NCI-H510A treated with DMSO at 0.1 percent for 48 hours (cell line): ENCODE data around the gene ADSS1.

Source experiments
- DNase-seq: peaks from one replicate; lab custom pipeline; 2025; lab: John Stamatoyannopoulos, UW

ADSS1 gene

DNA sequence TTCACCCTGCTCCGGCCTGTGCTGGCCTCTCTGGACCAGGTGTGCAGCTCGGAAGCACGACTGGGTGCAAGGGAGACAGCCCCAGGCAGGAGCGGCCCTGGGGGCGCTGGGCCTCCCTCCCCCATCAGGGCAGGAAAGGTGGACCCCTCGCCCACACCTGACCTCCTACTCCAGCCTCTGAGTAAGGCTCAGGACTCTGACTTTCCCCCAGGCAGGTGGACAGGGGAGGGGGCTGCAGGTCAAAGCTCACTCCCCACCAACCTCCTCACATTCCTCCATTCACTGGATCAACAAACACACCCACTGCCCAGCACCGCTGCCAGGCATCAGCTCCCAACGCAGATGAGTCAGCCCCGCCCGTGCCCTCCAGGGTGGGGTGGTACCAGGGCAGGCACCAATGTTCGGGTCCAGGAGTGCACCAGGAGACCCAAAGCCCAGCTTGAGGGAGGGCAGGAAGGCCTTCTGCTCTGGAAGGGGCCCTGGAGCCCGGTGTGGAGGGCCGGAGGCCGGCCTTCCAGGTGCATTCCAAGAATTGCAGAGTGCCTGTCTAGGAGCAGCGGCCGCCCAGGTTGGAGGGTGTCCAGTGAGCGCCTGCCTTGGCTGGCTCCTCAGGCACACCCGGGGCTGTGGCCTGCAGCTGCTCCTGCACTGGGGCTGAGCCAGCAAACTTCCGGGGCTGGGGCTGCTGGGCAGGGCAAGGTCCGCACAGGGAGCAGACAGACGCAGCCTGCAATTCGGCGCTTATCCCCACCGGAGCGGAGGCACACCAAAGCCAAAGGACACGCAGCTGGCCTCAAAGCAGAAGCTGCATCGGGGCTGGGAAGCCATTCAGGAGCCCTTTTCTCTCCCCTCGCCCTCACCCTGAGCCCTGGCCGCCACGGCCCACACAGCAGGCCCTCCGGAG, 36.2 kb upstream of the ADSS1 start:
- peak; percentile 72 for DNase-seq

DNA sequence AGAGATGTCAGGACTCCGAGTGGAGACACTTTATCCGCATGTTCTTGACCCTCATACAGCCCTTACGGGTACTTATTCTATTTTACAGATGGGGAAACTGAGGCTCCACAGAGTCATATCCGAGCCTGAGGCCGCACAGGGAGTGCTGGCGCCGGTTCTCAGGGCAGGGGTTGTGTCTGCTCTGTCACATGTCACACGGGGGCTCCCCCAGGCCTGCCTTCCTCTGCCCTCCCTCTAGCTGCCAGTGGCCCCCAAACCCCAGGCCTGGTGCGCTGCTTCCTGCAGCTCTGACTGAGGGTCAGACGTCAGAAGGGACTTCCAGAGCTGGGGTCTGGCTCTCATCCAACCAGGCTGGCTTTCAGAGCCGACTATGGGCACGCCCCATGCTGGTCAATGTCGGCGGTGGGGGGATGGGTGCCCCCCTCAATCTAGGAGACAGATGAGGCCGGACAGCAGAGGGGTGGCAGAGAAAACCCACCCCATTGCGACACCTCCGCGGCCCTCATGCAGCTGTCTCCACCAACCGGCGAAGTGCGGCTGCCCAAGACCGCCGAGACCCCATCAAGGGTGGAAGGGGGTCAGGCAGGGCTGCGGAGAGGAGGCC, 35.4 kb upstream of the ADSS1 start:
- no peak for DNase-seq

- DNase-seq = peak; percentile 41
Observed at GRCh38 chr14:104689109-104689880, 34.7 kb upstream of the ADSS1 start, which contains the start of gene INF2. TSS of gene INF2 (plus strand) at chr14:104689618. CDS start at chr14:104701366, 11,748 bp downstream.

DNA sequence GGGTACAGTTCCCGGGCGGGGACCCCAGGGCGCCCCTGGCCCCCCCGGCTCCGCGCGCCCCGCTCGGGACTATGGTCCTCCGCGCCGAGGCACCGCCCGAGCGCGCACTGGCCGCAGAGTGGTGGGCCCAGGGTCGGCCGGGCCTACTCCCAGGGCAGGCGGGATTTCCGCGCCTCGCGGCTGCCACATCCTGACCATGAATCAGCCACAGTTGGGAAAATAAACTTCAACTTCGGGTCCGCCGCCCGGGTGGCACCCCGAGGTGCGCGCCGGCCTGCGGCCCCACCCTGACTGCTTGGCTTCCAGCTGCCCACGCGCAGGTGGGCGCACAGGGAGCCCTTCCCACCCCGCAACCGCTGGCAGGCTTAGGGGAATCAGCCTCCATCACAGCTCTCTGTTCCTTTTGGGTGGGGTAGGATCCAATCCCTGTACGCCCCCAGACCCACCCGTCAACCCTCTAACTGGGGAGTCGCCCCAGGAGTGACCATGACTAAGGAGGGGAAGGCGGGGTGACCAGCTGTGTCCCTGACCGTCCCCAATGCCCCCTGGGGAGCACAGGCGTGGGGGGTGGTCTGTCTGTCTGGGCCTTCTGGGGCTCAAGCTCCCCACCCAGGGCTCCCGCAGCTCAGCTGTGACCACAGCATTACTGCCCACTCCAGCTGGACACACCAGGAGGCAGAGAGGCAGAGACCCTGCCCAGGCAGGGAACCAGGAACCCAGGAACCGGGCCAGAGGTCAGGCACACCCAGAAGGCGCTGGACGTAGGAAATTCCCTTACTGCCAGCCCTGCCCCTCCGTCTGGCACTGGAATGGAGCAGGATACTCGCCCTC, 33.9 kb upstream of the ADSS1 start:
- no peak for DNase-seq

- DNase-seq = no peak
Observed at GRCh38 chr14:104690861-104691455, 33.1 kb upstream of the ADSS1 start.

GRCh38 chr14:104691546-104692260, 32.3 kb upstream of the ADSS1 start:
- no peak for DNase-seq

DNA sequence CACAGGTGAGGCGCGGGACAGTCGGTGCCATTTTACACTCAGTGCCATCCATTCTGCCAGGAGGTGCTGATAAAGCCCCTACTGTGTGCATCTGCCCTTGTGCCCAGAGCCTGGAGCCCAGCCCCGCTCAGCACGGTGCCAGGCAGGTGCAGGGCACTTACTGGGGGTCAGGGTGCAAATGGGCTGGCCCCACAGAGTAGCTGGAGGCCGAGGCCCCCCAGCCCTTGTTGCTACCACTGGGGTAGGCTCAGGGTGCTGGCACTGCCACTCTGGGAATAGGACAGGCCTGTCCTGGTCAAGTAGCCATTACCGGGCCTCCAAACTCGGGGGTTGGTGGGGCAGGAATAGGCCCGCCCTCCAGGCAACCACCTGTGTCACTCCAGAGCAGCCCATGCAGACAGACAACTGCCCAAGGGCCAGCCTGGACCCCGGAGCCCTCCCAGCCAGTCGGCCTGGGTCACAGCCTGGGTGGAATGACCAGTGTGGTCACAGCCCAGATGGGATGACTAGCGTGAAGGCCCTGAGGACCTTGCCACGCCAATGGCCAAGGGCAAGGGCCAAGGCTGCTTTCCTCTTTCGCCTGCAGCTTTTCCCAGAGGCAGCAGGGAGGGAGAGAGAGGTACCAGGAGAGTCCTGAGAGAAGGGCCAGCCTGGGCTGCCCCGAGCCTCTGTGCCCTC, 31.6 kb upstream of the ADSS1 start:
- DNase-seq = no peak

- DNase-seq = no peak
Observed at GRCh38 chr14:104692939-104693315, 31.1 kb upstream of the ADSS1 start.

DNA sequence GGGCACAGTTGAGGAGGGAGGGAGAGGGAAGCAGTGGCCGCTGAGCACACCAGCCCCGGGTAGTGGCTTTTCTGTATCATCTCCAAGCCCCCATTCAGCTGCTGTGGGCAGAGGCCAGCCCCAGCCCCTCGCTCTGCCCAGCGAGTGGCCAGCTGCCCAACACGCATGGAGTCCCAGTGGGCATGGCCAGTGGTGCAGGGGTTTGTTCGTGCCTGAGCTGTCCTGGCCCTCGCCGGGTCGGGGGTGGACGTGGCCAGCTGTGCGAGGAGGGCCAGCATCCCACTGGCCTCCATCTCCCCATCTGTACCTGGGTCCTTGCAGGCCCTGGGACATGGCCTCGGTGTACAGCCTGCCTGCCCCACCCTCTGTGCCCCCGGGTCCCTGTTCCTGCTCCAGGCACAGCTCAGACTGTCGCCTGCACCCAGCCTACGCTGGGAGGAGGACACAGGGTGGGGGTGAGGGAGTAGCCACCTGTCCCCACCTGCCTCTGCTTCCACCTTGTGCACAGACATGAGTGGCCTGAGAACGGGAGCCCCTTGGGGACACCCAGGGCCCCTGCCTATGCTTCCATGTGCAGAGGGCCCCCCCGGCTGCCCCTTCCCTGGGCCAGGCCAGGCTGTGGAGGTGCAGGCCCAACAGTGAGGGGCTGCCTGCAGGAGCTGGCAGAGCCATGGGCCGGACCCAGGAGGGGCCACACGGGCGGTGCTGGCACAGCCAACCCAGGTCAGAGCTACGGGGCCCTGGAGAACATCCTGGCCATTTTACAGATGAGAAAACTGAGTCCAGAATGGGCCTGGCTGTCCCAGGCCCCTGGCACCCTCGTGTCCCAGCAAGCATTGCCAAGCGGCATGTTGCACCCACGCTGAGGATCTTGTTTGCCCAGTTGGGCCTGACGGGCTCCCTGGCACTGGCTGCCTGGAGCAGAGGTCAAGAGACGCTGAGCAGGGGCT, 30.3 kb upstream of the ADSS1 start:
- DNase-seq = no peak

GRCh38 chr14:104694475-104694950, 29.5 kb upstream of the ADSS1 start:
- no peak for DNase-seq

DNA sequence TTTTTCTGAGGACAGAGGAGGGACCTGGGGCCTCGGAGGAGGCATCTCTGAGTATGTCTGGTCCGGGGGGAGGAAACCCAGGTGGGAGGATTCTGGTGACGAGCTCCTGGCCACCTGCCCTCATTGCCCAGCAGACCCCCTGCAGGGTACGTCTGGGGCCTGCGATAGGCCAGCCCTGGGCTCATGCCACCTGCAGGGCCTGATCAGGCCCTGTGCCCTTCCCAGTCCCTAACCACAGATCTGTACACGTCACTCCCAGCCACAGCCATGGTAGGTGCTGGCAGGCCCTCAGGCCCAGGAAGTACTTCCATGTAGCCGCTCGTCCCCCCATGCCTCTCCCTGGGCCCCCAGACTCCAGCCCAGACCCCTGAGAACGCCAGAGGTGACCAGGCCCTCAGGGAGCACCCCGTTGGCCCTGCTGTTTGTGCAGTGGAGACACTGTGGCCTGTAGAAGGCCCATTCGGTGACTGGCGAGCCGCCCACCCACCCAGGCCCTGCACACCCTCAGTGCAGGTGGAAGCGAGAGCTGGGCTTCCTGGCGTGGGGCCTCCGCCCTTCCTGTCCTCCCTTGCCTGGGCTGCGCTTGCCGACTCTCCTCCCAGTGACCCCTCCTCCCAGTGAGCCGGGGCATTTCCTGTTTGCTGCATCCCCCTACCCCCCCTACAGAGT, 28.9 kb upstream of the ADSS1 start:
- DNase-seq = peak; percentile 86

DNA sequence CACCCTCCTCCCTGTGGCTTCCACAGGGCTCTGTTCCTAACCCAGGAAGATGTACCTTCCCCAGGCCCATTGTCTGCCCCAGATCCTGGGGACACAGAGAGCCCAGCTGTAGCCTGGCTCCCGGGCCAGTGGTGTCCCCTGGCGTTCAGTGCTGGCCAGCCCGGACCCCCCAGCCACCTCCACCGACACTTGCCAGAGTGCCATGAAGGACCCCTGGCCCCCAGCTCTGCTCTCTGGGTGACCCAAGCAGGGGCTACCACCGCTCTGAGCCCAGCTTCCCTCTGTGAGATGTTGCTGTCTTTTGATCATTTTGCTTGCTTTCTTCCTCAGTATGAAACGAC, 28.4 kb upstream of the ADSS1 start:
- DNase-seq = no peak

GRCh38 chr14:104696671-104697316, 27.2 kb upstream of the ADSS1 start:
- DNase-seq = no peak

GRCh38 chr14:104697317-104697703, 26.7 kb upstream of the ADSS1 start:
- no peak for DNase-seq

DNA sequence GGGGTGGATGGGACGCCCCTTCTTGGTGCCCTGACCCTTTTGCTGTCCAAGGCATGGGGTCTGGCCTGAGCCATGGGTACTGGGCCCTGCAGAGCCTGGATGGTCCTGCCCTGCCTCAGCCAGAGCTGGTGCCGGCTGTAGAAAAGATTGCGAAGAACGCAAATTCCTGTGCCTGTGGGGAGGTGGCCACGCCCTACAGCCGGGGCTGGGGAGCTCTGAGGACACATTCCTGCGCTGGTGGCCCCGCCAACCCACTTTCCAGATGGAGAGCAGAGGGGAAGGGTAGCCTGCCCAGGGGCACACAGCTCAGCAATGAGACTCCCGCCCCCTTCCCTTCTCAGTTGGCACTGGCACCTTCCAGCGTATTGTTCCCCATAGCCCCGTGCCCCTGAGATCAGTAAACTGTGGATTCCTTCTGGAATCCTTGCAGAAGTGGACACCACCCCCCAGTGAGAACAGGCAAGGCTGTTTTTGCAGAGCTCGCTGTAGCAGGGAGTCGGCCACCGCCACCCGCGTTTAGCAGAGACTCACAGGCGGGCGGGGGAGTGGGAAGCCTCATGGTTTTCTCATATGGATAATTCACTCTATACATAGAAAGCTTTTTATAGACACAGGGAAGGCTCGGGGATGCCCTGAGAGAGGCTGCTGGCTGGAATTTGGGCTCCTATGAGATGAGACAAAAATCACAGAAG, 26.0 kb upstream of the ADSS1 start:
- no peak for DNase-seq

GRCh38 chr14:104698688-104699425, 25.2 kb upstream of the ADSS1 start:
- DNase-seq = no peak

DNA sequence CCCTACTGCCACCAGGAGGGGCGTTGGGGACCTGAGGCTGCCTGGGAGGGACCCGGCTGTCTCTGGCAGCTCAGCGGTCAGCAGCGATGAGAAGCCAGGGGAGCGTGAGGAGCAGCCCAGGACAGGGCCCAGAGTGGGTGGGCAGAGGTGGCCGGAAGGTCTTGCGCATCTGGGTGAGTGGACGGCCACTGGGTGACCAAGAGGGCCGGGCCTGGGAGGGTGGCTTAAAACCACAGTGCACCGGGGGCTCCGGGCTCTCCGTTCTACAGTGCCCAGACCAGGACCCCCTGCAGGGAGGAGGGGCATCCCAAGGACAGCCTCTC, 24.6 kb upstream of the ADSS1 start:
- no peak for DNase-seq
